NCI-H2227 (cell line): ENCODE data around the gene HSP90AA1.
"Not testable (repeated sequence)": the region's sequence is repeated elsewhere in the genome, so short reads cannot be mapped to it uniquely, and the experiment has no call there.

Source experiments
- DNase-seq: peaks from one replicate; lab custom pipeline; 2025; ENCODE audit not compliant: unreplicated experiment; lab: John Stamatoyannopoulos, UW

Gene HSP90AA1

GRCh38 chr14:102086972-102087761 is at the start of gene HSP90AA1:
HSP90AA1 (minus strand) TSS chr14:102087044; CDS start chr14:102086378, 666 bp downstream.
- DNase-seq = peak; percentile 98

- not testable (repeated sequence) for DNase-seq
Measured at GRCh38 chr14:102135456-102135855, 48.6 kb upstream of the HSP90AA1 start.

GRCh38 chr14:102134719-102135118 is 47.9 kb upstream of the HSP90AA1 start:
- not testable (repeated sequence) for DNase-seq

- not testable (repeated sequence) for DNase-seq
Measured at GRCh38 chr14:102134021-102134420, 47.2 kb upstream of the HSP90AA1 start.

GRCh38 chr14:102131741-102132140 is 44.9 kb upstream of the HSP90AA1 start:
- no peak for DNase-seq

- no peak for DNase-seq
Measured at GRCh38 chr14:102126807-102127455, 40.1 kb upstream of the HSP90AA1 start.

- DNase-seq = no peak
Measured at GRCh38 chr14:102125546-102125945, 38.7 kb upstream of the HSP90AA1 start.

GRCh38 chr14:102124419-102124818 is 37.6 kb upstream of the HSP90AA1 start:
- no peak for DNase-seq

- DNase-seq = no peak
Measured at GRCh38 chr14:102121567-102121966, 34.7 kb upstream of the HSP90AA1 start.

GRCh38 chr14:102120888-102121287 is 34.0 kb upstream of the HSP90AA1 start:
- no peak for DNase-seq

GRCh38 chr14:102117852-102118251 is 31.0 kb upstream of the HSP90AA1 start:
- no peak for DNase-seq

- no peak for DNase-seq
Measured at GRCh38 chr14:102116361-102117180, 29.7 kb upstream of the HSP90AA1 start.

- DNase-seq = no peak
Measured at GRCh38 chr14:102111101-102111500, 24.3 kb upstream of the HSP90AA1 start.

- DNase-seq = not testable (repeated sequence)
Measured at GRCh38 chr14:102109332-102109731, 22.5 kb upstream of the HSP90AA1 start.

- DNase-seq = no peak
Measured at GRCh38 chr14:102105369-102105768, 18.5 kb upstream of the HSP90AA1 start.

GRCh38 chr14:102103062-102103695 is 16.3 kb upstream of the HSP90AA1 start:
- DNase-seq = no peak

- no peak for DNase-seq
Measured at GRCh38 chr14:102097441-102098135, 10.7 kb upstream of the HSP90AA1 start.

GRCh38 chr14:102096569-102097188 is 9.8 kb upstream of the HSP90AA1 start:
- peak; percentile 82 for DNase-seq

- peak; percentile 26 for DNase-seq
Measured at GRCh38 chr14:102095871-102096568, 9.2 kb upstream of the HSP90AA1 start.
